ENCODE results near the gene MAP1S. TPM values are rescaled to one million over a fixed set of nuclear protein-coding genes. Genes with fewer than 3 reads are reported as not detected.

The MAP1S gene
- total and polyA plus RNA-seq, 2 donors (not counting 1 experiment from before 2014, with no cell fraction given): 10.5 to 18.3 TPM

DNA sequence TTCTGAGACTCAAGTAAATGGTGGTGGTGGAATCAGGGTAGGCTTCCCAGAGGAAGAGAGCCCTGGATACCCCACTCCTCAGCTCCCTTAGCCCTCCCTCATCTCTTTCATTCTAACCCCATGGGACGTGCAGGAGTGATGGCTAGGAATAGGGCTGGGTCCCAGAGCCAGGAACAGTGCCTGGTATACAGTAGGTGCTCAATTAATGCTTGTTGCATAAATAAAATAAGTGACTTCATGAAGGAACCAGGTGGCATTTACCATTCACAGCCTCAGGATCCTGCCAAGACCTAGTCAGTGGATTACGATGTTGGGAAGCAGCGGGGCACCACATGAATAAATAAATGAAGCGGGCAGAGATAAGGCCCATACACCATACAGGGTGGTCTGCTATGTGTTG, 35.0 kb upstream of the MAP1S start:
- Histone ChIP-seq H3K4me2 (ENCODE audit: extremely low read depth, insufficient read depth, low read length) (no peak overlapping the region), H3K27me3 (ENCODE audit: control insufficient read depth, insufficient read depth, low read length) (peaks cover 20% of the 10 kb centered on the region), H3K36me3 (ENCODE audit: control insufficient read depth, insufficient read depth, low read length) (no peaks in the 10 kb centered on the region), H3K9me3 (ENCODE audit: control insufficient read depth, insufficient read depth, low read depth, low read length) (no peaks in the 10 kb centered on the region), H3K4me3 (replicated peaks in 1 of 4; ENCODE audit: control extremely low read depth in 1 of 4, insufficient read depth in 1 of 4, low read depth in 3 of 4, low read length in 4 of 4) (no peak overlapping the region), H3K79me2 (ENCODE audit: control insufficient read depth, insufficient read depth, low read length) (no peaks in the 10 kb centered on the region), H2AFZ (ENCODE audit: low read length) (no peak overlapping the region), H3K4me1 (ENCODE audit: control insufficient read depth, extremely low read depth, insufficient read depth, low read length) (peaks cover 9% of the 10 kb centered on the region), H3K27ac (ENCODE audit: insufficient read depth, low read length) (no peak overlapping the region), H4K20me1 (ENCODE audit: control insufficient read depth, extremely low read depth, insufficient read depth, low read length) (no peaks in the 10 kb centered on the region), H3K9ac (ENCODE audit: insufficient read depth, low read length) (no peak overlapping the region)
- DNase-seq (ENCODE audit: low read depth in 2 of 2): no peak
- no peak for TF ChIP-seq EZH2 (IDR thresholded peaks at IDR 0.05; ENCODE audit: low read length, missing control alignments)
- TF ChIP-seq, protein P1, sequence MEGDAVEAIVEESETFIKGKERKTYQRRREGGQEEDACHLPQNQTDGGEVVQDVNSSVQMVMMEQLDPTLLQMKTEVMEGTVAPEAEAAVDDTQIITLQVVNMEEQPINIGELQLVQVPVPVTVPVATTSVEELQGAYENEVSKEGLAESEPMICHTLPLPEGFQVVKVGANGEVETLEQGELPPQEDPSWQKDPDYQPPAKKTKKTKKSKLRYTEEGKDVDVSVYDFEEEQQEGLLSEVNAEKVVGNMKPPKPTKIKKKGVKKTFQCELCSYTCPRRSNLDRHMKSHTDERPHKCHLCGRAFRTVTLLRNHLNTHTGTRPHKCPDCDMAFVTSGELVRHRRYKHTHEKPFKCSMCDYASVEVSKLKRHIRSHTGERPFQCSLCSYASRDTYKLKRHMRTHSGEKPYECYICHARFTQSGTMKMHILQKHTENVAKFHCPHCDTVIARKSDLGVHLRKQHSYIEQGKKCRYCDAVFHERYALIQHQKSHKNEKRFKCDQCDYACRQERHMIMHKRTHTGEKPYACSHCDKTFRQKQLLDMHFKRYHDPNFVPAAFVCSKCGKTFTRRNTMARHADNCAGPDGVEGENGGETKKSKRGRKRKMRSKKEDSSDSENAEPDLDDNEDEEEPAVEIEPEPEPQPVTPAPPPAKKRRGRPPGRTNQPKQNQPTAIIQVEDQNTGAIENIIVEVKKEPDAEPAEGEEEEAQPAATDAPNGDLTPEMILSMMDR (conservative IDR thresholded peaks at IDR 0.05 in 1 of 2, IDR thresholded peaks at IDR 0.05 in 1 of 2; ENCODE audit: low read depth in 1 of 2, low read length in 2 of 2): no peak

DNA sequence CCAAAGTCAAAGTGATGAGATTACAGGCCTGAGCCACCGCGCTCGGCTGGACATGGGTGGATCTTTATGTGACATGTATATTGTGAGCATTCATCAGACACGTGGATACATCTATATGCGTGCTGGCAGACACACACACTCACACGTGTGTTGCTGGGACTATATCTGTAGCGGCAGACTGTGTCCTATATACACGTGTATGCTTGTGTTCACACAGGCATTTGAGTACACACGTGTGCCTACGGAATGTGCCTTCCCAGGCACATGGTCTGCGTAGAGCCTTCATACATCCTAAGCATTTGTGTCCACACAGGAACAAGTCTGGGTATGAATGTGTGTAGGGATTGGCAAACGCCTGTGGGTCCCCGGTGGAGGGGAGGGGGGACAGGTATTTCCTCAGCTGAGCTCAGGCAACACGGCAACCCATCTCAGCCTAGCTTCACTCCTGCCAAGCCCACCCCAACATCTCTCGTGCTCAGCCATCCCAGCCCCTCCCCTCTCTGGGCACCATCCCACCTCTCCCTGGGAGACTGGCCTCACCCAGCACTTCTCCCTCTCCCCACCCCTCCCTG, 33.7 kb upstream of the MAP1S start:
- no peak overlapping the region for H2AFZ ChIP-seq (ENCODE audit: low read length)
- no peak overlapping the region for H3K4me3 ChIP-seq (replicated peaks in 1 of 4; ENCODE audit: control extremely low read depth in 1 of 4, insufficient read depth in 1 of 4, low read depth in 3 of 4, low read length in 4 of 4)
- H4K20me1 ChIP-seq (ENCODE audit: control insufficient read depth, extremely low read depth, insufficient read depth, low read length): no peaks in the 10 kb centered on the region
- H3K79me2 ChIP-seq (ENCODE audit: control insufficient read depth, insufficient read depth, low read length): no peaks in the 10 kb centered on the region
- peaks cover 3% of the 10 kb centered on the region for H3K4me1 ChIP-seq (ENCODE audit: control insufficient read depth, extremely low read depth, insufficient read depth, low read length)
- H3K27me3 ChIP-seq (ENCODE audit: control insufficient read depth, insufficient read depth, low read length): peaks cover 17% of the 10 kb centered on the region
- no peak overlapping the region for H3K9ac ChIP-seq (ENCODE audit: insufficient read depth, low read length)
- H3K36me3 ChIP-seq (ENCODE audit: control insufficient read depth, insufficient read depth, low read length): no peaks in the 10 kb centered on the region
- H3K27ac ChIP-seq (ENCODE audit: insufficient read depth, low read length): no peak overlapping the region
- no peak for DNase-seq (ENCODE audit: low read depth in 2 of 2)
- no peak for TF ChIP-seq EZH2 (IDR thresholded peaks at IDR 0.05; ENCODE audit: low read length, missing control alignments)
- TF ChIP-seq, protein P1 (conservative IDR thresholded peaks at IDR 0.05 in 1 of 2, IDR thresholded peaks at IDR 0.05 in 1 of 2; ENCODE audit: low read depth in 1 of 2, low read length in 2 of 2): no peak
- H3K4me2 ChIP-seq (ENCODE audit: extremely low read depth, insufficient read depth, low read length): no peak overlapping the region
- H3K9me3 ChIP-seq (ENCODE audit: control insufficient read depth, insufficient read depth, low read depth, low read length): no peaks in the 10 kb centered on the region

DNA sequence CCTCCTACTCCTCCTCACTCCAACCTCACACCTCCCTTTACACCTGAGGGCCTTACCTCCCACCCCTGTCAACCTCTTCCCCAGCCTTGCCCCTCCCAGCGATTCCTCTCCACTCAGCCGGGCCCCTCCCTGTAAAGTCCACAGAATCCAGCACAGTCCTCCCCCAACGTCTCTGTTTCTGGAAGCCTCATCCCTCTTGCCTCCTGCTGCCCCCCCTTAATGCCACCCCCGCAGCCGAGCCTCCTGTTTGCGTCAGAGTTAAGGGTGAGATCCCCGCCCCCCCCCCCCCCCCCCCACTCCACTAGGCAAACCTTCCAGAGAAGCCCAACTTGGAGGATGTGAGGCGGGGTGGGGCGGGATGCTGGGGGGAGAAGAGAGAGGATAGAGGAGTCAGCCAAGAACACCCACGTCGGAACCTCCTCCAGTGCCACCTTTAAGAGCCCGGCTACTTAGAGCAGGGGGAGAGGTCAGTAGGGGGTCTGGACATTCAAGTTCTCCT, 33.2 kb upstream of the MAP1S start:
- no peak overlapping the region for H3K27ac ChIP-seq (ENCODE audit: insufficient read depth, low read length)
- peaks cover 17% of the 10 kb centered on the region for H3K27me3 ChIP-seq (ENCODE audit: control insufficient read depth, insufficient read depth, low read length)
- H3K36me3 ChIP-seq (ENCODE audit: control insufficient read depth, insufficient read depth, low read length): no peaks in the 10 kb centered on the region
- H3K4me3 ChIP-seq (replicated peaks in 1 of 4; ENCODE audit: control extremely low read depth in 1 of 4, insufficient read depth in 1 of 4, low read depth in 3 of 4, low read length in 4 of 4): peak overlapping the region in 1 of 4 experiments; percentile 38
- peak overlapping the region; percentile 62 for H3K4me2 ChIP-seq (ENCODE audit: extremely low read depth, insufficient read depth, low read length)
- H3K9ac ChIP-seq (ENCODE audit: insufficient read depth, low read length): no peak overlapping the region
- no peak for TF ChIP-seq EZH2 (IDR thresholded peaks at IDR 0.05; ENCODE audit: low read length, missing control alignments)
- TF ChIP-seq, protein P1 (conservative IDR thresholded peaks at IDR 0.05 in 1 of 2, IDR thresholded peaks at IDR 0.05 in 1 of 2; ENCODE audit: low read depth in 1 of 2, low read length in 2 of 2): no peak
- H3K9me3 ChIP-seq (ENCODE audit: control insufficient read depth, insufficient read depth, low read depth, low read length): no peaks in the 10 kb centered on the region
- no peaks in the 10 kb centered on the region for H3K79me2 ChIP-seq (ENCODE audit: control insufficient read depth, insufficient read depth, low read length)
- no peak overlapping the region for H2AFZ ChIP-seq (ENCODE audit: low read length)
- DNase-seq (ENCODE audit: low read depth in 2 of 2): peak in 1 of 2 donors; percentile 6
- no peaks in the 10 kb centered on the region for H4K20me1 ChIP-seq (ENCODE audit: control insufficient read depth, extremely low read depth, insufficient read depth, low read length)
- peaks cover 3% of the 10 kb centered on the region for H3K4me1 ChIP-seq (ENCODE audit: control insufficient read depth, extremely low read depth, insufficient read depth, low read length)

All from fibroblast of lung (primary cell).